HepG2 (cell line): Measurements from ENCODE around the gene TBC1D14. TPM values are rescaled to one million over a fixed set of nuclear protein-coding genes. Genes with fewer than 3 reads are reported as not detected.

ENCODE experiments used
- ATAC-seq: fragments of 200-7000 bp; cut with Tn5 transposase; 3 replicates; pipeline ENCODE4 v1.9.1; 2020; ENCODE audit warnings: mild to moderate bottlenecking, moderate library complexity
- BruUV-seq: library from RNA; stranded (reverse); fragments of 400-500 nt; replicated peaks from 2 replicates; lab custom pipeline; 2021; lab: Mats Ljungman, UMichigan
- CTCF ChIA-PET: fragments of 300-600 bp; formaldehyde crosslinking; extraction: SDS; loops from one replicate; lab custom pipeline; 2021; ENCODE audit warnings: low total read pairs, inconsistent platforms, low intra/inter-chr PET ratio; lab: Yijun Ruan, JAX
- POLR2A ChIA-PET: fragments of 350-600 bp; sonication (Branson Sonifier 250); formaldehyde crosslinking; loops from one replicate; lab custom pipeline; 2020; ENCODE audit warnings: antibody characterized with exemption, inconsistent platforms; lab: Yijun Ruan, JAX
- DNase-seq: peaks from one replicate; pipeline ENCODE4 v3.0.0-alpha.2; 2015; ENCODE audit warnings: low spot score
- FAIRE-seq: peaks from 3 replicates; lab custom pipeline; 2011; peaks lifted over from hg19 to GRCh38; lab: Jason Lieb, UNC
- H2AFZ ChIP-seq: one replicate; pipeline ENCODE4 v1.6.1; 2011; ENCODE audit warnings: low read length, inconsistent platforms
- H3K27ac ChIP-seq: fragments of 300-600 bp; 3 replicates; pipeline ENCODE4 v1.8.0; 2011; ENCODE audit warnings: mixed run types, mild to moderate bottlenecking, mixed read lengths, low read length, inconsistent platforms; ENCODE audit not compliant: insufficient read depth; ENCODE audit errors: extremely low read length
- H3K27me3 ChIP-seq, 2 experiments: fragments of 200-600 bp in 1 of 2; 2 replicates in 1 of 2; 3 replicates in 1 of 2; pipeline versions ENCODE4 v1.6.0 to v1.8.0; 2011; ENCODE audit warnings: low read length in 2 of 2, mild to moderate bottlenecking in 2 of 2, moderate library complexity in 2 of 2, inconsistent platforms in 1 of 2; ENCODE audit not compliant: insufficient read depth in 2 of 2, control insufficient read depth in 1 of 2
- H3K36me3 ChIP-seq, 2 experiments: fragments of 200-600 bp in 1 of 2; replicated peaks in 1 of 2; 2 replicates in 1 of 2; 3 replicates in 1 of 2; pipeline versions ENCODE4 v1.5.1 to v1.8.0; 2011; ENCODE audit warnings: low read length in 2 of 2, inconsistent platforms in 1 of 2; ENCODE audit not compliant: insufficient read depth in 2 of 2, control insufficient read depth in 1 of 2
- H3K4me1 ChIP-seq: 2 replicates; pipeline ENCODE4 v1.5.1; 2012; ENCODE audit warnings: low read length, inconsistent platforms; ENCODE audit not compliant: insufficient read depth
- H3K4me2 ChIP-seq: 2 replicates; pipeline ENCODE4 v1.6.0; 2011; ENCODE audit warnings: low read depth, low read length, inconsistent platforms
- H3K4me3 ChIP-seq, 3 experiments: fragments of 200-600 bp in 1 of 3; sonication (generic), shearing (Covaris generic) in 1 of 3; replicated peaks in 1 of 3; 2 replicates each; pipeline ENCODE4 v1.5.1; 2011 to 2016; ENCODE audit warnings: low read length in 3 of 3, inconsistent platforms in 2 of 3, low read depth in 2 of 3, mild to moderate bottlenecking in 2 of 3, control low read depth in 1 of 3, mixed read lengths in 1 of 3; ENCODE audit not compliant: insufficient read depth in 1 of 3
- H3K79me2 ChIP-seq: one replicate; pipeline ENCODE4 v1.6.1; 2011; ENCODE audit warnings: low read length, inconsistent platforms; ENCODE audit not compliant: insufficient read depth
- H3K9ac ChIP-seq: 2 replicates; pipeline ENCODE4 v1.6.0; 2011; ENCODE audit warnings: mild to moderate bottlenecking, low read depth, low read length, inconsistent platforms; ENCODE audit not compliant: insufficient read depth
- H3K9me3 ChIP-seq: 2 replicates; pipeline ENCODE4 v1.5.1; 2012; ENCODE audit warnings: mild to moderate bottlenecking, low read length
- H4K20me1 ChIP-seq: 2 replicates; pipeline ENCODE4 v1.6.0; 2011; ENCODE audit warnings: inconsistent platforms, mild to moderate bottlenecking, low read length, moderate library complexity; ENCODE audit not compliant: insufficient read depth
- CCDC6 ChIP-seq: sonication (generic); formaldehyde crosslinking; IDR thresholded peaks from 2 replicates; pipeline ENCODE4 v1.8.1; 2022; ENCODE audit warnings: mild to moderate bottlenecking, missing genetic modification reagents, moderate library complexity
- CHD4 ChIP-seq: fragments of 200-600 bp; sonication (generic); IDR thresholded peaks from 2 replicates; pipeline ENCODE4 v1.7.0; 2017; ENCODE audit warnings: mild to moderate bottlenecking, low read length, borderline replicate concordance
- DMAP1 ChIP-seq: IDR thresholded peaks from 2 replicates; pipeline ENCODE4 v1.6.1; 2016
- FIP1L1 ChIP-seq: fragments of 200-400 bp; formaldehyde crosslinking; IDR thresholded peaks from 2 replicates; pipeline ENCODE4 v1.6.1; 2018; ENCODE audit warnings: low read depth, mild to moderate bottlenecking, low read length, moderate library complexity, borderline replicate concordance; ENCODE audit not compliant: insufficient read depth
- SIN3B ChIP-seq: fragments of 150-350 bp; IDR thresholded peaks from 2 replicates; pipeline ENCODE4 v1.6.1; 2014; ENCODE audit warnings: low read length
- ZNF224 ChIP-seq: sonication (generic); formaldehyde crosslinking; IDR thresholded peaks from 2 replicates; pipeline ENCODE4 v1.5.0; 2020; ENCODE audit warnings: mild to moderate bottlenecking, missing genetic modification reagents
- WGBS: methylation state at CpG from one replicate; pipeline ENCODE4 v1.1.6; 2017; ENCODE audit warnings: low lambda C conversion rate; 5-methylcytosine and 5-hydroxymethylcytosine counted together
- in situ Hi-C: cut with HindIII; loops from 2 replicates; pipeline ENCODE4 v1.10.0; 2017; ENCODE audit warnings: low pct_unique_long_range_greater_than_20kb; ENCODE audit not compliant: extremely low pct_ligation_motif_present
- intact Hi-C: fragments of 100-400 bp; cut with micrococcal nuclease; formaldehyde crosslinking; loops from one replicate; pipeline ENCODE4 v1.10.0; 2022; ENCODE audit not compliant: unreplicated experiment
- polyA plus RNA-seq, 8 experiments: library from polyadenylated mRNA; depleted of rRNA in 3 of 8; stranded (reverse) in 7 of 8; unstranded in 1 of 8; fragments of >200 nt; fragmentation: Illumina TruSeq in 4 of 8; extraction: Trizol in 4 of 8; gene quantifications; 2 replicates each; pipeline versions ENCODE4 v1.2.1 to v1.2.3, GENCODE V29; 2011 to 2016; ENCODE audit warnings: low read depth in 4 of 8, missing spikeins in 1 of 8, mixed read lengths in 1 of 8; ENCODE audit not compliant: insufficient read depth in 1 of 8
- total RNA-seq, 5 experiments: library from RNA; depleted of rRNA; stranded (reverse); fragments of >200 nt; fragmentation: Illumina TruSeq; extraction: Trizol; gene quantifications; 2 replicates each; pipeline ENCODE4 v1.2.3, GENCODE V29; 2016; ENCODE audit warnings: low read depth in 1 of 5
- TF ChIP-seq, protein P1 (sequence below): sonication (generic); formaldehyde crosslinking; IDR thresholded peaks from 2 replicates; pipeline ENCODE4 v1.4.0; 2020; ENCODE audit warnings: mild to moderate bottlenecking, missing genetic modification reagents, borderline replicate concordance
- TF ChIP-seq, protein P2 (sequence below): sonication (generic); formaldehyde crosslinking; conservative IDR thresholded peaks from 2 replicates; pipeline ENCODE4 v1.4.0; 2020; ENCODE audit warnings: missing genetic modification reagents
- TF ChIP-seq, protein P3 (sequence below): sonication (generic); formaldehyde crosslinking; IDR thresholded peaks from 2 replicates; pipeline ENCODE4 v1.8.0; 2022; ENCODE audit warnings: missing genetic modification reagents, mild to moderate bottlenecking, inconsistent platforms, borderline replicate concordance
- TF ChIP-seq, protein P4 (sequence below): sonication (generic); formaldehyde crosslinking; IDR thresholded peaks from 2 replicates; pipeline ENCODE4 v1.8.1; 2023; ENCODE audit warnings: missing genetic modification reagents, mild to moderate bottlenecking, borderline replicate concordance
- TF ChIP-seq, protein P5 (sequence below): fragments of 450-650 bp; IDR thresholded peaks from 2 replicates; pipeline ENCODE4 v1.6.1; 2017
- TF ChIP-seq, protein P6 (sequence below): sonication (generic); formaldehyde crosslinking; IDR thresholded peaks from 2 replicates; pipeline ENCODE4 v1.4.0; 2020; ENCODE audit warnings: missing genetic modification reagents

The TBC1D14 gene
- total and polyA plus RNA-seq, 2 of the 13 experiments (the other 11 are each of a cell fraction or from before 2014, with no cell fraction given): 29.5 to 46.5 TPM

DNA sequence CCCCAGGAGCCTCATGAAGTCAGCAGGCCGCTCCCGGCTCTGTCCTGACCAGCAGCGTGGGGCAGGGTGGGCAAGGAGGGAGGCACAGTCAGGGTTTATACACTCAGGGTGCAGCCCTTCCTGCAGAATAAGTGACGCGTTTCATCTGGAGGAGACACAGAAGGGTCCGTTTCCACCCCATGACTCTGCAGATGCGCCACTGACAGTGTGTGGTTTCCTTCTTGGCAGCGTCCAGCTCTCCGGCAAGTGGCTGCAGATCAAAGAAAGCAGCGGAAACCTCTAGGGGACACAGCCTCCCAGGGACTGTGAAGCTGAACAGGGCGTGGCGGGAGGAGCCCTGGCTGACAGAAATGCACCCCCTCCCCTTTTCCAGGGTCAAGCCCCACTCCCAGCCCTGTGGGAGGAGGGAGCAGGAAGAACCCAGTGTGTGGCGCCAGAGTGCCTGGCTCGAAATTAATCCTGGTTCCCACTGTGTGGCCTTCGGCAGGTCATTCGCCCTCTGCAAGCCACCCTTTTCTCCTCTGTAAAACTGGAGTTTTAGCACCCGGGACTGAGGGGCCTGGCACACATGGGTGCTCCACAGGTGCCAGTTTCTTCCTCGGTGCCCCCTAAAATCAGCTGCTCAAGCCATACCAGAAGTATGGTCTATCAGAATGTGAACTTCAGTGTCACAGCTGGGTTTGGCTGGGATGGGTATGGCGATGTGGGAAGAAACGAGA is 17.3 kb upstream of the TBC1D14 start:
- ChIA-PET CTCF (interaction anchor here (2.4 to 3.7 kb wide), 2 partner anchors 17 to 25 kb away, joined by 6 to 12 read pairs; partner anchors contain the start of gene TBC1D14), POLR2A (interaction anchor here (0.5 to 7.5 kb wide), 28 partner anchors 9 to 633 kb away, joined by 3 to 215 read pairs (median 5); partner anchors contain the start of genes BLOC1S4, GRPEL1, MRFAP1L1 and TADA2B)
- BruUV-seq: no TSS peak
- in situ Hi-C loops: no loop called here
- Histone ChIP-seq H3K9me3 (peaks cover 11% of the 10 kb centered on the region), H3K4me3 (peak overlapping the region; percentile 38 to 69 (median 52); a peak in 5 of 6 replicates), H3K27ac (peak overlapping the region; percentile 99), H3K27me3 (no peaks in the 10 kb centered on the region), H2AFZ (no peak overlapping the region), H3K4me1 (peaks cover 57% of the 10 kb centered on the region), H3K9ac (peak overlapping the region; percentile 86), H3K4me2 (peak overlapping the region; percentile 77), H3K79me2 (no peaks in the 10 kb centered on the region), H3K36me3 (no peaks in the 10 kb centered on the region), H4K20me1 (no peaks in the 10 kb centered on the region)
- under 1% methylated on average over 11 of the region's 20 CpGs for WGBS
- ATAC-seq (peak; percentile 79), DNase-seq (peak; percentile 94), FAIRE-seq (peak; percentile 97)
- intact Hi-C loops: loop anchor here (2.0 to 5.0 kb wide), 3 partner anchors 16 to 94 kb away; partner anchors contain the start of gene TBC1D14
- TF ChIP-seq FIP1L1 (no peak), CCDC6 (CRISPR knock-in tag) (no peak), CHD4 (no peak), DMAP1 (CRISPR knock-in tag) (peak; percentile 88), SIN3B (no peak), ZNF224 (CRISPR knock-in tag) (no peak)
- TF ChIP-seq, protein P1, sequence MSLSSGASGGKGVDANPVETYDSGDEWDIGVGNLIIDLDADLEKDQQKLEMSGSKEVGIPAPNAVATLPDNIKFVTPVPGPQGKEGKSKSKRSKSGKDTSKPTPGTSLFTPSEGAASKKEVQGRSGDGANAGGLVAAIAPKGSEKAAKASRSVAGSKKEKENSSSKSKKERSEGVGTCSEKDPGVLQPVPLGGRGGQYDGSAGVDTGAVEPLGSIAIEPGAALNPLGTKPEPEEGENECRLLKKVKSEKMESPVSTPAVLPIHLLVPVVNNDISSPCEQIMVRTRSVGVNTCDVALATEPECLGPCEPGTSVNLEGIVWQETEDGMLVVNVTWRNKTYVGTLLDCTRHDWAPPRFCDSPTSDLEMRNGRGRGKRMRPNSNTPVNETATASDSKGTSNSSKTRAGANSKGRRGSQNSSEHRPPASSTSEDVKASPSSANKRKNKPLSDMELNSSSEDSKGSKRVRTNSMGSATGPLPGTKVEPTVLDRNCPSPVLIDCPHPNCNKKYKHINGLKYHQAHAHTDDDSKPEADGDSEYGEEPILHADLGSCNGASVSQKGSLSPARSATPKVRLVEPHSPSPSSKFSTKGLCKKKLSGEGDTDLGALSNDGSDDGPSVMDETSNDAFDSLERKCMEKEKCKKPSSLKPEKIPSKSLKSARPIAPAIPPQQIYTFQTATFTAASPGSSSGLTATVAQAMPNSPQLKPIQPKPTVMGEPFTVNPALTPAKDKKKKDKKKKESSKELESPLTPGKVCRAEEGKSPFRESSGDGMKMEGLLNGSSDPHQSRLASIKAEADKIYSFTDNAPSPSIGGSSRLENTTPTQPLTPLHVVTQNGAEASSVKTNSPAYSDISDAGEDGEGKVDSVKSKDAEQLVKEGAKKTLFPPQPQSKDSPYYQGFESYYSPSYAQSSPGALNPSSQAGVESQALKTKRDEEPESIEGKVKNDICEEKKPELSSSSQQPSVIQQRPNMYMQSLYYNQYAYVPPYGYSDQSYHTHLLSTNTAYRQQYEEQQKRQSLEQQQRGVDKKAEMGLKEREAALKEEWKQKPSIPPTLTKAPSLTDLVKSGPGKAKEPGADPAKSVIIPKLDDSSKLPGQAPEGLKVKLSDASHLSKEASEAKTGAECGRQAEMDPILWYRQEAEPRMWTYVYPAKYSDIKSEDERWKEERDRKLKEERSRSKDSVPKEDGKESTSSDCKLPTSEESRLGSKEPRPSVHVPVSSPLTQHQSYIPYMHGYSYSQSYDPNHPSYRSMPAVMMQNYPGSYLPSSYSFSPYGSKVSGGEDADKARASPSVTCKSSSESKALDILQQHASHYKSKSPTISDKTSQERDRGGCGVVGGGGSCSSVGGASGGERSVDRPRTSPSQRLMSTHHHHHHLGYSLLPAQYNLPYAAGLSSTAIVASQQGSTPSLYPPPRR (CRISPR knock-in tag): peak; percentile 71
- TF ChIP-seq, protein P2, sequence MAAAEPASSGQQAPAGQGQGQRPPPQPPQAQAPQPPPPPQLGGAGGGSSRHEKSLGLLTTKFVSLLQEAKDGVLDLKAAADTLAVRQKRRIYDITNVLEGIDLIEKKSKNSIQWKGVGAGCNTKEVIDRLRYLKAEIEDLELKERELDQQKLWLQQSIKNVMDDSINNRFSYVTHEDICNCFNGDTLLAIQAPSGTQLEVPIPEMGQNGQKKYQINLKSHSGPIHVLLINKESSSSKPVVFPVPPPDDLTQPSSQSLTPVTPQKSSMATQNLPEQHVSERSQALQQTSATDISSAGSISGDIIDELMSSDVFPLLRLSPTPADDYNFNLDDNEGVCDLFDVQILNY (CRISPR knock-in tag): no peak
- TF ChIP-seq, protein P3, sequence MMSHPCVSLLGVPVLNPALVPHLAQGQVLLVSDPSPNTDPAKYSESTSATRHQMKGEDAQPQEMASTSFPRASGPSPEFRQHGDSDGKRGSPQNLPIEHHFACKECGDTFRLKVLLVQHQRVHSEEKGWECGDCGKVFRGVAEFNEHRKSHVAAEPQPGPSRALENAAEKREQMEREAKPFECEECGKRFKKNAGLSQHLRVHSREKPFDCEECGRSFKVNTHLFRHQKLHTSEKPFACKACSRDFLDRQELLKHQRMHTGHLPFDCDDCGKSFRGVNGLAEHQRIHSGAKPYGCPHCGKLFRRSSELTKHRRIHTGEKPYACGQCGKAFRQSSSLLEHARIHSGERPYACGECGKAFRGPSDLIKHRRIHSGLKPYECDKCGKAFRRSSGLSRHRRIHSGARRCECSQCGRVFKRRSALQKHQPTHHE (CRISPR knock-in tag): no peak
- TF ChIP-seq, protein P4, sequence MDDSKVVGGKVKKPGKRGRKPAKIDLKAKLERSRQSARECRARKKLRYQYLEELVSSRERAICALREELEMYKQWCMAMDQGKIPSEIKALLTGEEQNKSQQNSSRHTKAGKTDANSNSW: no peak
- TF ChIP-seq, protein P5, sequence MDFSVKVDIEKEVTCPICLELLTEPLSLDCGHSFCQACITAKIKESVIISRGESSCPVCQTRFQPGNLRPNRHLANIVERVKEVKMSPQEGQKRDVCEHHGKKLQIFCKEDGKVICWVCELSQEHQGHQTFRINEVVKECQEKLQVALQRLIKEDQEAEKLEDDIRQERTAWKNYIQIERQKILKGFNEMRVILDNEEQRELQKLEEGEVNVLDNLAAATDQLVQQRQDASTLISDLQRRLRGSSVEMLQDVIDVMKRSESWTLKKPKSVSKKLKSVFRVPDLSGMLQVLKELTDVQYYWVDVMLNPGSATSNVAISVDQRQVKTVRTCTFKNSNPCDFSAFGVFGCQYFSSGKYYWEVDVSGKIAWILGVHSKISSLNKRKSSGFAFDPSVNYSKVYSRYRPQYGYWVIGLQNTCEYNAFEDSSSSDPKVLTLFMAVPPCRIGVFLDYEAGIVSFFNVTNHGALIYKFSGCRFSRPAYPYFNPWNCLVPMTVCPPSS: no peak
- TF ChIP-seq, protein P6, sequence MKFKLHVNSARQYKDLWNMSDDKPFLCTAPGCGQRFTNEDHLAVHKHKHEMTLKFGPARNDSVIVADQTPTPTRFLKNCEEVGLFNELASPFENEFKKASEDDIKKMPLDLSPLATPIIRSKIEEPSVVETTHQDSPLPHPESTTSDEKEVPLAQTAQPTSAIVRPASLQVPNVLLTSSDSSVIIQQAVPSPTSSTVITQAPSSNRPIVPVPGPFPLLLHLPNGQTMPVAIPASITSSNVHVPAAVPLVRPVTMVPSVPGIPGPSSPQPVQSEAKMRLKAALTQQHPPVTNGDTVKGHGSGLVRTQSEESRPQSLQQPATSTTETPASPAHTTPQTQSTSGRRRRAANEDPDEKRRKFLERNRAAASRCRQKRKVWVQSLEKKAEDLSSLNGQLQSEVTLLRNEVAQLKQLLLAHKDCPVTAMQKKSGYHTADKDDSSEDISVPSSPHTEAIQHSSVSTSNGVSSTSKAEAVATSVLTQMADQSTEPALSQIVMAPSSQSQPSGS (CRISPR knock-in tag): peak; percentile 56; the same call in 1 of the 2 replicates
